ENCODE results near the gene GLOD4.

DNA sequence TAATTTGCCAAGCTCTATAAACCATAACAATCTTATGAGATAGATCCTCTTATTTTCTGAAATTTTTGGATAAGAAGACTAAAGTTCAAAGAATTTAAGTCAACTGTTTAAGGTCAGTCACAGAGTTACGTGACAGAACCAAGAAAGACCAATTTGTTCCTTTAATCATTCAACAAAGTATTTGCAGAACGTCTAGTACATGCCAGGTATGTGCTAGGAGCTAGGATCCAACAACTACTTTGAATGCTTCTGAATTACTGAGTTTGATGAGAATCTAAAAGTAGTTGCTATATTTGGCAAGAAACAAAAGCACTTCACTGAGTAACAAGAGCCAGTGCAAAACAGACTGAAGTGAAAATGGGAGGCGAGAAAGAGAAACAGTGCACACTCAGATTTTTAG, 15.0 kb downstream of the GLOD4 start:
- TF ChIP-seq, protein P1, sequence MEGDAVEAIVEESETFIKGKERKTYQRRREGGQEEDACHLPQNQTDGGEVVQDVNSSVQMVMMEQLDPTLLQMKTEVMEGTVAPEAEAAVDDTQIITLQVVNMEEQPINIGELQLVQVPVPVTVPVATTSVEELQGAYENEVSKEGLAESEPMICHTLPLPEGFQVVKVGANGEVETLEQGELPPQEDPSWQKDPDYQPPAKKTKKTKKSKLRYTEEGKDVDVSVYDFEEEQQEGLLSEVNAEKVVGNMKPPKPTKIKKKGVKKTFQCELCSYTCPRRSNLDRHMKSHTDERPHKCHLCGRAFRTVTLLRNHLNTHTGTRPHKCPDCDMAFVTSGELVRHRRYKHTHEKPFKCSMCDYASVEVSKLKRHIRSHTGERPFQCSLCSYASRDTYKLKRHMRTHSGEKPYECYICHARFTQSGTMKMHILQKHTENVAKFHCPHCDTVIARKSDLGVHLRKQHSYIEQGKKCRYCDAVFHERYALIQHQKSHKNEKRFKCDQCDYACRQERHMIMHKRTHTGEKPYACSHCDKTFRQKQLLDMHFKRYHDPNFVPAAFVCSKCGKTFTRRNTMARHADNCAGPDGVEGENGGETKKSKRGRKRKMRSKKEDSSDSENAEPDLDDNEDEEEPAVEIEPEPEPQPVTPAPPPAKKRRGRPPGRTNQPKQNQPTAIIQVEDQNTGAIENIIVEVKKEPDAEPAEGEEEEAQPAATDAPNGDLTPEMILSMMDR (conservative IDR thresholded peaks at IDR 0.05; ENCODE audit: low read depth, low read length), result no peak
- TF ChIP-seq POLR2A (IDR thresholded peaks at IDR 0.05; ENCODE audit: low read depth, low read length) (no peak), BHLHE40 (IDR thresholded peaks at IDR 0.05; ENCODE audit: low read depth, low read length) (no peak), SMC3 (IDR thresholded peaks at IDR 0.05; ENCODE audit: low read depth, low read length) (no peak), RFX5 (IDR thresholded peaks at IDR 0.05; ENCODE audit: low read depth, low read length) (no peak), MAZ (IDR thresholded peaks at IDR 0.05; ENCODE audit: borderline replicate concordance, low read depth, low read length) (no peak), MXI1 (IDR thresholded peaks at IDR 0.05; ENCODE audit: borderline replicate concordance, low read depth, low read length) (no peak), CHD1 (IDR thresholded peaks at IDR 0.05; ENCODE audit: low read depth, low read length) (no peak), NFE2L2 (IDR thresholded peaks at IDR 0.05; ENCODE audit: low read depth, low read length) (no peak), RAD21 (IDR thresholded peaks at IDR 0.05; ENCODE audit: low read length) (no peak)
- TF ChIP-seq, protein P2, sequence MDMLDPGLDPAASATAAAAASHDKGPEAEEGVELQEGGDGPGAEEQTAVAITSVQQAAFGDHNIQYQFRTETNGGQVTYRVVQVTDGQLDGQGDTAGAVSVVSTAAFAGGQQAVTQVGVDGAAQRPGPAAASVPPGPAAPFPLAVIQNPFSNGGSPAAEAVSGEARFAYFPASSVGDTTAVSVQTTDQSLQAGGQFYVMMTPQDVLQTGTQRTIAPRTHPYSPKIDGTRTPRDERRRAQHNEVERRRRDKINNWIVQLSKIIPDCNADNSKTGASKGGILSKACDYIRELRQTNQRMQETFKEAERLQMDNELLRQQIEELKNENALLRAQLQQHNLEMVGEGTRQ (IDR thresholded peaks at IDR 0.05; ENCODE audit: low read depth, low read length), result no peak

Measured in IMR-90 (cell line).